Measurements from ENCODE around the gene KRTAP10-9.
"Not testable (repeated sequence)": the region's sequence is repeated elsewhere in the genome, so short reads cannot be mapped to it uniquely, and the experiment has no call there.

KRTAP10-9 gene

DNA sequence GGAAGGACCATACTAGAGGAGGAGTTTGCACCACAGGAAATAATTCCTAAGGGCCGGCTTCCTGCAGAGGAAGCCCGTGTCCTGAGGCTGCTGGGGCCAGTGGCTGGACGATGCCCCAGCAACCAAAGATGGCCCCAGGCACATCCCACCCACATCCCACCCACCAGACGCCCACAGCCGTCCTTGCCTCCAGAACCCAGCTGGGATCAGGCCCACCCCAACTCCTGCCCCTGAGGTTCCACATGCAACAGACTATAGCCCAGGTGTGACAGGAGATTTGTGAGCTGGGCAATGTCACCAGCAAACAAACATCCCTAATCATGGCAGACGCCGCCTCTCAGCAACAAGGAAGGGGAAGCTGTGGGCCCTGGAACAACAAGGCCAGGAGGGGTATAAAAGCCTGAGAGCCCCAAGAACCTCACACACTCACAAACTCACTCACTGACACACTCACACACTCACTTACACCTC is at the start of gene KRTAP10-9:
TSS of gene KRTAP10-9 (plus strand) at position 421 of the 471 bp plus-strand sequence. CDS start 79 bp downstream, outside the sequence.
- DNase-seq = no peak

DNA sequence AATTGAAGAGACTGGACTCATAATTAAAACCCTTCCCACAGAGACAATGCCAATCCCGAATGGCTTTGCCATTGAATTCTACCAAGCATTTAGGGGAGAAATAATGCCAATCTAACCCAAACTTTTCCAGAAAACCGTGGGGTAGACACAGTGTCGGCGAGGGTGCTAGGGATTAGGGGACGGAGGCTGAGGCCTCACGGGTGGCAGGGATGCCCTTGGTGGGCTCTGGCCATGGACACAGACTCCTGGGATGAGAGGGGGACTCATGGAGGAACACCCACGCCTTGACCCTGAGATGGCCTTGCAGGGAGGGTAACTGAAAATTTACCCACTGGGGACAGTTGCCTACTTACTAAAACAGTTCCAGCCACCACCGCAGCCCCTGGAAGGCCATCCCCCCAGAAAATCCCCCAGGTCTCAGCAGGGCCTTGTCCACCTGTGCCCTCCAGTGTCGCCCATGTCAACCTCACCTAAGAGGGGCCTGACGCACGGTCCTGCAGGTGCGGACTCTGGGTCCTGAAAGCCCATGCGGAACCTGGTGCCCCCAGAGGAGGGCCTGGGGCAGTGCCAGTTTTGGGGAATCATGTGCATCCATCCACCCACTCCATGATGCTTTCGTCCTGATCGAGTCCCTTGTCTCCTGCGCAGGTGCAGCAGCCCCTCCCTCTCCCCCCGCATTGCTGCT is 48.4 kb upstream of the KRTAP10-9 start:
- no peak for DNase-seq

- DNase-seq = no peak
These were observed 47.6 kb upstream of the KRTAP10-9 start for GRCh38 chr21:44579056-44579832.

DNA sequence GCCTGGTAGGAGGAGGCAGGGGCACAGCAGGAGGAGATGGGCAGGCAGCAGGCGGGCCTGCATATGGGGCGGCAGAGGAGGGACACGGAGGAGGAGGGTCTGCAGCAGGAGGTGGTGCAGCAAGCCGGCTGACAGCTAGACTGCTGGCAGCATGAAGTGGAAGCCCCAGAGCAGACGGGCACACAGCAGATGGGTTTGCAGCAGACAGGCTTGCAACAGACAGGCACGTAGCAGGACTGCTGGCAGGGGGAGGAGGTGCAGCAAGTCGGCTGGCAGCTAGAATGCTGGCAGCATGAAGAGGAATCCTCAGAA is 47.1 kb upstream of the KRTAP10-9 start:
- DNase-seq = no peak

- not testable (repeated sequence) for DNase-seq
These were observed 46.6 kb upstream of the KRTAP10-9 start, which contains the start of gene KRTAP10-5 for GRCh38 chr21:44580231-44580821. Gene KRTAP10-5, minus strand, starts transcription at chr21:44580604. Its CDS starts 26 bp downstream, at chr21:44580578.

- no peak for DNase-seq
These were observed 45.7 kb upstream of the KRTAP10-9 start for GRCh38 chr21:44581158-44581557.

DNA sequence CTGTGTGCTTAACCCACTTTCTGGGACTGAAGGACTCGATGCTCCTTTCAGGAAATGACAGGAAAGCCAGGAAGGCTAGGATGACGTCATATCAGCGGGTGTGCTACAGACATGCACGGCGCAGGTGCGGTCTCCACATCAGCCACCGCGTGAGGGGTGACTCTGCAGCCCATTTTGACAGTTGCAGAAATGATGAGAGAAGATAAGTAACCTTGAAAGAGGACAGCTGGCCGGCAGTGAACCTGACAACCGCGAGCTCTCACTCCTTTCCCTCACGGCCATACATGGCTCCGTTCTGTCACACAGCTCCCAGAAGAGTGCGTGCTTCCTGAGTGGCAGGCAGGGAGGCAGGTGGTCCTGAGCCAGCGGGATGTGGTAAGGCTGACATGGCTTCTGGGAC is 44.8 kb upstream of the KRTAP10-9 start:
- no peak for DNase-seq

GRCh38 chr21:44583089-44583799 is 43.6 kb upstream of the KRTAP10-9 start:
- DNase-seq = no peak

GRCh38 chr21:44583800-44584147 is 43.1 kb upstream of the KRTAP10-9 start:
- DNase-seq = peak in 1 of 2 donors; percentile 27

GRCh38 chr21:44585892-44586291 is 41.0 kb upstream of the KRTAP10-9 start:
- DNase-seq = no peak

- DNase-seq = no peak
These were observed 37.8 kb upstream of the KRTAP10-9 start for GRCh38 chr21:44589094-44589493.

DNA sequence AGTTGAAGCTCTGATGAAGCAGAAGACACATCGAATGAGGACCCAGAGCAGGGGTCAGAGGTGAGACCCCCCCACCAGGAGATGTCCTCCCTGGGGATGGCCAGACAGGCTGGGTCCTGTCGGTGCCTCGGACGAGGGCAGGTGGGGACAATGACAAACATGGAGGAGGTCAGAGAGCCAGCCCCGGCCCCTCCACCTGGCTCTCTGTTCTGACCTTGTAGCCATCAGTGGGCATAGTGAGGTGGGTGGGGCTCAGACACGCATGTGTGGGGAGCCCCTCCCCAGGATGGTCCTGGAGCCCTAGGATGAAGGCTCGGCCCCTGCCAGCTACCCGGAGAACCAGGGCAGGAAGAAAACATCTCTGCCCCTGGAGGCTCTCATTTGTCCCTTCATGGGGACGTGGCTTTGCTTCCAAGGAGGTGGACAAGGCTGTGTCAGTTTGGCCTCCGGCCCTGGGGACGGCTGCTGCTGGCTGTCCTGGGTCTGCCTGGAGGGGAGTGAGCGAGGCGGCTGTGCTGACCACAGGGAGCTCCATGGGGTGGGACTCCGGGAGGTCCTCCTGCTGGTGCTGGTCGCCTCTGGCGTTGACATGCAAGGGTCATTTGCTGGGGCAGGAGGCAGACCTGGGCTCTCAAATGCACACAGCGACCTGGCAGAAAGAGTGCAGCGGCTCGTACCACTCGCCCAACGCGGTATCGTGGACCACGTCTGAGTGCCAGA is 37.1 kb upstream of the KRTAP10-9 start:
- DNase-seq = no peak

DNA sequence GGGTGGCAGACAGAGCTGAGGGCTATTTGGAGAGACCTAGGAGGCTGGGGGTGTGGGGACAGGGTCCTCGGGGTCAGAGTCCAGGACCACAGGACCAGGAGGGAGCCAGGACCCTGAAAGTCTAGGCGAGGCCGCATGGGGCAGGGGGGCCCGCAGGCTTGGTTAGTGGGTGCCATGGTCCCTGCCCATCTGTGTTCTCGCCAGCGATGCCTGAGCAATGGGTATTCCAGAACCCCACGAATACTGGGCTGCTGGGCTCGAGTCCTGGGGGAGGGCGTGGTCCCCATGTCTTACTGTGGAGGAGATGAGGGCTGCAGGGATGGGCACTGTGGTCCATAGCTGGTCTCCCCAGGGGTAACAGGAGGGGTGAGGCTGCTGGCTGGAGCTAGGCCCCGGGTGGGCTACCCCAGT is 36.6 kb upstream of the KRTAP10-9 start:
- DNase-seq = no peak

DNA sequence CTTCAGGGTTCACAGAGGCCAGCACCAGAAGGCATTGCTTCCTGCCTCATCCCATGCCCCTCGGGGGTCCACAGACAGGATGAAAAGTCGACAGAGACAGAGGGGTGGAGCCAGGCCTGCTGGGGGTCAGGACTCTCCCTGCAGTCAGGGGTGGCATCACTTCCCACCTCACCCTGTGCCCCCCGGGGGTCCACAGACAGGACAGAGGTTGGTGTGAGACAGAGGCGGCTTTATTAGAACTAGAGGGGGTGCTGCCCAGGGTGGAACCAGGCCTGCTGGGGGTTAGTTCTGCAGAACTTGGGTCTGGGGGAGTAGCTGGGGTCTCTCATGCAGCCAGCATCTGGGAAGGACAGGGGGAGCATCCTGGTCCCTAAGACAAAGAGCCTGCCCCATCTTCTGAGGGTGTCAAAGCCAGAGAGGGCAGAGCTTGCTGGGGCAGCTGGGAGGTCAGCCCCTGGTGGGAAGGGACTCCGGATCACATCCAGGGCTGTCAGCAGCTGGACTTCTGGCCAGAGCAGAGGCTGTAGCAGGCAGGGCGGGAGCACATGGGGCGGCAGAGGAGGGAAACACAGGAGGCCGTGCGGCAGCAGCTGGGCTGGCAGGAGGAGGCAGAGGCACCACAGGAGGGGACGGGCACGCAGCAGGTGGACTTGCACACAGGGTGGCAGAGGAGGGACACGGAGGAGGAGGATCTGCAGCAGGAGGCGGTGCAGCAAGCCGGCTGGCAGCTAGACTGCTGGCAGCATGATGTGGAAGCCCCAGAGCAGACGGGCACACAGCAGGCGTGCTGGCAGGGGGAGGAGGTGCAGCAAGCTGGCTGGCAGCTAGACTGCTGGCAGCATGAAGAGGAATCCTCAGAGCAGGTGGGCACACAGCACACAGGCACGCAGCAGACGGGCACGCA is 35.7 kb upstream of the KRTAP10-9 start:
- not testable (repeated sequence) for DNase-seq

GRCh38 chr21:44591801-44592130 is 35.1 kb upstream of the KRTAP10-9 start:
- DNase-seq = not testable (repeated sequence)

- no peak for DNase-seq
These were observed 34.2 kb upstream of the KRTAP10-9 start, which contains the start of gene KRTAP10-6 for GRCh38 chr21:44592446-44593311. Gene KRTAP10-6, minus strand, starts transcription at chr21:44592505. Its CDS starts 21 bp downstream, at chr21:44592484.

- DNase-seq = no peak
These were observed 33.1 kb upstream of the KRTAP10-9 start for GRCh38 chr21:44593598-44594405.

DNA sequence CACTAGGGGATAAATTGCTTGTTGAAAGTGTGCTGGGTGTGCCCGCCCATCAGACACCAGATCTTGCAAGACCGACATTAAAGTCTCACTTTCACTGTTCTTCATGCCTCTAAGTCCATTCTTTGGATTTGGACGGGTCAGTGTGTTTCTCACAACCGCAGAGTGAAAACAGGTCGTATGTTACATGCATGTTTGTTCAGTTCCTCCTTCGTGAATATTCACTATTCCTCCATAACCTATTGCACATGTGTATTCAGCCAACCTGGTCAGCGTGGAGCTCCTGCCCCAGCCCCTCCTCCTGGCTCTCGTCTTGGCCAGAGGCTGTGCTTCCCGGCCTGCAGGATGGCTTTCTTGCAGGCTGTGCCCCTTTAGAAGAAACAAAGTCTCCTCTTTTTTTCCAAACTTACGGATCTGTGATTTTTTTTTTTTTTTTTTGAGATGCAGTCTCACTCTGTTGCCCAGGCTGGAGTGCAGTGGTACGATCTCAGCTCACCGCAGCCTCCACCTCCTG is 32.4 kb upstream of the KRTAP10-9 start:
- DNase-seq = no peak

GRCh38 chr21:44595524-44595923 is 31.4 kb upstream of the KRTAP10-9 start:
- no peak for DNase-seq
